Measurements from ENCODE around the gene GPI. TPM values are rescaled to one million over a fixed set of nuclear protein-coding genes. Genes with fewer than 3 reads are reported as not detected.

GPI gene
- total and polyA plus RNA-seq, 2 of the 8 experiments (the other 6 are each of a cell fraction or from before 2014, with no cell fraction given): 171 to 360 TPM

GRCh38 chr19:34391813-34392212 lies 26.8 kb downstream of the GPI start:
- CTCF ChIA-PET (ENCODE audit: partially characterized antibody): interaction anchor here (0.6 kb wide), 1 partner anchor 45 kb away, joined by 3 read pairs; no protein-coding TSS in a partner anchor
- H3K14ac ChIP-seq (ENCODE audit: insufficient read length): no peak overlapping the region
- POLR2A ChIA-PET (ENCODE audit: partially characterized antibody): no interaction called here
- peaks cover 14% of the 10 kb centered on the region for H3K79me1 ChIP-seq (ENCODE audit: low read depth, low read length)
- H3K4ac ChIP-seq (replicated peaks; ENCODE audit: insufficient read length, low read depth, low read length): no peak overlapping the region
- H3K9me3 ChIP-seq (ENCODE audit: insufficient read depth in 2 of 2, low read depth in 1 of 2, low read length in 1 of 2): no peaks in the 10 kb centered on the region
- no peak overlapping the region for H4K91ac ChIP-seq (replicated peaks; ENCODE audit: insufficient read length, low read length)
- no peak overlapping the region for H3K23ac ChIP-seq (ENCODE audit: insufficient read length)
- H3K18ac ChIP-seq (ENCODE audit: extremely low read depth, low read length): no peak overlapping the region
- no peaks in the 10 kb centered on the region; a peak in 1 of 4 replicates for H3K79me2 ChIP-seq (ENCODE audit: control insufficient read depth in 1 of 2, insufficient read depth in 2 of 2, low read length in 2 of 2)
- H3K4me3 ChIP-seq (ENCODE audit: extremely low read depth in 1 of 4, insufficient read depth in 2 of 4, low read depth in 3 of 4, low read length in 4 of 4): no peak overlapping the region
- no peak overlapping the region for H2BK15ac ChIP-seq (ENCODE audit: low read length)
- H3K23me2 ChIP-seq (ENCODE audit: low read depth, low read length): peaks cover 2% of the 10 kb centered on the region; the same call in 1 of the 2 replicates
- no peaks in the 10 kb centered on the region for H3K27me3 ChIP-seq (replicated peaks in 1 of 4; ENCODE audit: control insufficient read depth in 3 of 4, extremely low read depth in 1 of 4, insufficient read depth in 3 of 4, low read length in 3 of 4)
- H3K4me2 ChIP-seq (ENCODE audit: insufficient read depth in 1 of 2, low read depth in 2 of 2, low read length in 2 of 2): no peak overlapping the region
- H3K36me3 ChIP-seq (ENCODE audit: control insufficient read depth in 2 of 4, insufficient read depth in 4 of 4, low read length in 3 of 4): peaks cover 33 to 74% (median 64%) of the 10 kb centered on the region in 4 experiments
- FAIRE-seq (peak; percentile 88), DNase-seq (ENCODE audit: low read depth in 1 of 2, low spot score in 2 of 2) (no peak)
- H2BK20ac ChIP-seq (ENCODE audit: low read length): no peak overlapping the region
- H3K4me1 ChIP-seq (replicated peaks in 1 of 4; ENCODE audit: control insufficient read depth in 3 of 4, insufficient read depth in 4 of 4, low read length in 3 of 4): no peaks in the 10 kb centered on the region
- H3K9ac ChIP-seq (replicated peaks in 1 of 4; ENCODE audit: extremely low read depth in 1 of 4, low read depth in 3 of 4, low read length in 3 of 4): no peak overlapping the region
- H3K27ac ChIP-seq (ENCODE audit: low read depth, low read length): no peak overlapping the region
- H4K20me1 ChIP-seq (replicated peaks in 1 of 2; ENCODE audit: control insufficient read depth in 1 of 2, insufficient read depth in 2 of 2, low read length in 2 of 2): peaks cover 2 to 15% of the 10 kb centered on the region in 2 experiments
- H2BK12ac ChIP-seq (ENCODE audit: low read depth, low read length): no peak overlapping the region
- no peak overlapping the region for H4K8ac ChIP-seq (ENCODE audit: extremely low read depth, insufficient read depth, low read length)
- no peak overlapping the region for H2AK5ac ChIP-seq (ENCODE audit: low read depth, low read length)
- no peak overlapping the region for H4K5ac ChIP-seq (ENCODE audit: insufficient read length, low read depth, low read length)
- H2BK5ac ChIP-seq (ENCODE audit: low read depth, low read length): peak overlapping the region; percentile 40; the same call in 1 of the 2 replicates
- H2AFZ ChIP-seq (ENCODE audit: low read length): no peak overlapping the region
- no peak overlapping the region for H3K56ac ChIP-seq (replicated peaks; ENCODE audit: insufficient read length, low read depth, low read length)
- no peak overlapping the region for H2BK120ac ChIP-seq (replicated peaks; ENCODE audit: low read depth, low read length)
- TF ChIP-seq PHF8 (conservative IDR thresholded peaks at IDR 0.05; ENCODE audit: low read depth, low read length) (no peak), KDM5A (IDR thresholded peaks at IDR 0.05; ENCODE audit: low read length) (no peak), JUND (IDR thresholded peaks at IDR 0.05; ENCODE audit: low read length) (no peak), TAF1 (IDR thresholded peaks at IDR 0.05; ENCODE audit: low read depth, low read length) (no peak), ASH2L (IDR thresholded peaks at IDR 0.05; ENCODE audit: low read length) (no peak), FOSL1 (IDR thresholded peaks at IDR 0.05; ENCODE audit: insufficient read depth, low read depth, low read length) (no peak), RBBP5 (IDR thresholded peaks at IDR 0.05; ENCODE audit: borderline replicate concordance, low read depth, low read length) (no peak), CBX5 (IDR thresholded peaks at IDR 0.05; ENCODE audit: low read depth, low read length) (no peak), USF2 (IDR thresholded peaks at IDR 0.05; ENCODE audit: low read length) (no peak), POU5F1 (IDR thresholded peaks at IDR 0.05; ENCODE audit: low read depth, low read length) (no peak), EP300 (IDR thresholded peaks at IDR 0.05; ENCODE audit: borderline replicate concordance in 1 of 2, low read depth in 2 of 2, low read length in 2 of 2) (no peak), CTBP2 (IDR thresholded peaks at IDR 0.05; ENCODE audit: borderline replicate concordance, insufficient read depth, insufficient read length, low read length) (no peak)
- TF ChIP-seq, protein P1, sequence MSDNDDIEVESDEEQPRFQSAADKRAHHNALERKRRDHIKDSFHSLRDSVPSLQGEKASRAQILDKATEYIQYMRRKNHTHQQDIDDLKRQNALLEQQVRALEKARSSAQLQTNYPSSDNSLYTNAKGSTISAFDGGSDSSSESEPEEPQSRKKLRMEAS (IDR thresholded peaks at IDR 0.05): no peak
